ENCODE data around the gene F2RL1.
"Not testable (repeated sequence)": the region's sequence is repeated elsewhere in the genome, so short reads cannot be mapped to it uniquely, and the experiment has no call there.

The F2RL1 gene

GRCh38 chr5:76804266-76804665, 14.6 kb upstream of the F2RL1 start:
- H3K27ac ChIP-seq, result no peak overlapping the region
- DNase-seq (ENCODE audit: low read depth, low spot score), result no peak

DNA sequence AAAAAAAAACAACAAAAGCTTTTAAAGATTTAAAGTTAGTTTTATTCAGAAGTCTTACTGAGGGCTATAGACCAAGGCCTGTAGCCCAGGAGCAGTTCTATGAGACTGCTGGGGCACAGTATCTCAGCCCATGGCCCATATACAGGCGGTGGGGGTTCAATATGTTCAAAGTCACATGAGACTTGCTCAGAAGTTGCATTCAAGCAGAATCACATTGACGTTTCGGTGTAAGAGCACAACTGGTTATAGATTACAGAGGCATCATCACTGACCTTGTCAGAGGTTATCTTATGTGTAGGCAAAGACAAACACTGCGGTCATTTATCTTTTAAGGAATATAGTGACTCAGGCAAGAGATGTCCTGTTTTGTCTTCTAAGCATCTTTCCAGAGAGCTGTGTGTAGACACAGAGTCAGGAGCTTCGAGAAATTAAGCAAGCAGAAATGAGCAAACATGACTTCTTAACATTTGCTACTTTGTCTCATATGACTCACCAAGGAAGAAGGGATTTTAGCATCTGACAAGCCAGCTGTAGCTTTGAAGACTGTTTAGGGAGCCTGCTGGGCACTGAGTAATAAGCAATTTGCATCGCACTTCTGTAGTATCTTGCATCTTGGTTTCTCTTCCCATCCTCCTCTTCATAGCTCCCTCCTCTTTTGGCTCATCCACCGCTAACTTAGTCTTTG, 12.9 kb upstream of the F2RL1 start:
- peak; percentile 97 for DNase-seq (ENCODE audit: low read depth, low spot score)
- peak overlapping the region; percentile 56 for H3K27ac ChIP-seq

- DNase-seq (ENCODE audit: low read depth, low spot score), result no peak
- peak overlapping the region; percentile 37 for H3K27ac ChIP-seq
Observed at GRCh38 chr5:76807296-76807695, 11.5 kb upstream of the F2RL1 start.

DNA sequence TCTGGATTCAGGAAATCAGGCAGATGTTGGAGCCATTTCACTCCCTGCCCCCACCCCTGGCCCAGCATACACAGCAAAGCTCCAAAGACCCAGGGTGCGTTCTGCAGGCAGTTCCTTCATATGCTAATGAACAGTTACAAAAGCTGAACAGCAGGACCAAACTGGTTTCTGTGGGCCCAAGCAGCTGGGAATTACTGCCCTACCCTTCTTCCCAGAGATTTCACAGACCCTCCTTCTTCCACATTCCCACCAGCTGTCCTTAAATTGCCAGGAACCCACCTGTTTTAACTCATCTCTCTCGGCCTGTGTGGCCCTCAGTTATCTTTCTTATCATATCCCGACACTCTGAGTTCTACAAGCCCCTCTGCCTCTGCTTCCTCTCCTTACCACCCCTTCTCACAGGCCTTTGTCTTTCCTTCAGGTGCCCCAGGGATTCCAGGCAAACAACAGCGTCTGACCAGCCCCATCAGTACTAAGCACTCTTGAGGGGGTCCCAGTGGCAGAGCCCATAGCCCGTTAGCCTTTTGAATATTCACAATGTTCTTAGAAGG, 10.6 kb upstream of the F2RL1 start:
- no peak overlapping the region for H3K27ac ChIP-seq
- no peak for DNase-seq (ENCODE audit: low read depth, low spot score)

DNA sequence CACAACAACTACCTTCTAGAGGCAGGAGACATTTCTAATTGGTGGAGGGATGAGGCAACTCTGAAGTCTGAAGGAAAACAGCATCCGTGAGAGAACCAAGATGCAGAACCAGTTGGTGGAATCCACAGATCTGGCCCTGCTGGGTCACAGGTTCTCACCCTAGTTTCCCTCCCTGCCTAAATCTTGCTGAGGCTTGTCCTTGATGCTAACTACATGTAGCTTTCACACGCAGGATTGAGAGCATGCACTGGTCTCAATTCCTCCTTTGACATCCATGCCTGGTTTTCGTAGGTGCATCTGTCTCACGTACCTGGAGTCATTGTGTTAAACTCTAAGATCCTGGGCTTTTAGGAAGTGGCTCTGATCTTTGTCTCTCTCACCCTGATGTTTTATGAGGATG, 9.7 kb upstream of the F2RL1 start:
- no peak for DNase-seq (ENCODE audit: low read depth, low spot score)
- no peak overlapping the region for H3K27ac ChIP-seq

- DNase-seq (ENCODE audit: low read depth, low spot score), result no peak
- H3K27ac ChIP-seq, result no peak overlapping the region
Observed at GRCh38 chr5:76810236-76810635, 8.6 kb upstream of the F2RL1 start.

GRCh38 chr5:76811214-76811613, 7.6 kb upstream of the F2RL1 start:
- peak; percentile 95 for DNase-seq (ENCODE audit: low read depth, low spot score)
- H3K27ac ChIP-seq, result peak overlapping the region; percentile 47

- DNase-seq (ENCODE audit: low read depth, low spot score); H3K27ac ChIP-seq: not testable (repeated sequence)
Observed at GRCh38 chr5:76812209-76812608, 6.6 kb upstream of the F2RL1 start.

GRCh38 chr5:76813982-76814562, 4.8 kb upstream of the F2RL1 start:
- peak; percentile 94 for DNase-seq (ENCODE audit: low read depth, low spot score)
- peak overlapping the region; percentile 41 for H3K27ac ChIP-seq

DNA sequence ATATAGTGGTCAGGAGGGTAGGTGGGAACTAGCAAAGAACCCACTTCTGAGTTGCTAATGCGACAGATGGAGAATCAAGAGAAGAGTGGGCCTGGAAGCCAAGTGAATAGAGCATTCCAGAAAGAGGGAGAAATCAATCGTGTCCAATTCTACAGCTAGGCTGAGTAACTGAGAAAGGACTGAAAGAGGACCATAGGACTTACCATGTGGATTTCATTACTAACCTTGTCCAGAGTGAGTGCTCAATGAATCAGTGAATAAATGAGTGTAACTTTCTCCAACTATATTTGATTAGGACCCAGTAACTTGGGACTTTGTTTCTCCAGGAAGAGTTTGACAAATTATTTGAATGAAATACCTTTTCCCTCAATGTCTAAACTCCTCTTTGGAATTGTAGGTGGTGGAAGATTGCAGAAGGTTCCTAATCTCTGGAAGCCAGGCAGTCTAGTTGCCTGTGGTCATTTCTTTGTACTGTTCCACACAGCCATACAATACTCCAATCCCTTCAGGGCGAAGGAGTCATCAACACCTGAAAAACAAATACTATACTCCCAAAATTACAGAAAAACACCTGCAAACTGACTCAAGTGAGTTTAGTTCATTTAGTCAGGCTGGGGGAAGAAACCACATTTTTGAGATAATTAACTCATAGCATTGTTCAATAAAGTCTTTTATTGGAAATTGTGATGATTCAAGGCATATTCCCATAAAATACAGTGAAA, 2.6 kb upstream of the F2RL1 start:
- DNase-seq (ENCODE audit: low read depth, low spot score), result no peak
- H3K27ac ChIP-seq, result no peak overlapping the region

DNA sequence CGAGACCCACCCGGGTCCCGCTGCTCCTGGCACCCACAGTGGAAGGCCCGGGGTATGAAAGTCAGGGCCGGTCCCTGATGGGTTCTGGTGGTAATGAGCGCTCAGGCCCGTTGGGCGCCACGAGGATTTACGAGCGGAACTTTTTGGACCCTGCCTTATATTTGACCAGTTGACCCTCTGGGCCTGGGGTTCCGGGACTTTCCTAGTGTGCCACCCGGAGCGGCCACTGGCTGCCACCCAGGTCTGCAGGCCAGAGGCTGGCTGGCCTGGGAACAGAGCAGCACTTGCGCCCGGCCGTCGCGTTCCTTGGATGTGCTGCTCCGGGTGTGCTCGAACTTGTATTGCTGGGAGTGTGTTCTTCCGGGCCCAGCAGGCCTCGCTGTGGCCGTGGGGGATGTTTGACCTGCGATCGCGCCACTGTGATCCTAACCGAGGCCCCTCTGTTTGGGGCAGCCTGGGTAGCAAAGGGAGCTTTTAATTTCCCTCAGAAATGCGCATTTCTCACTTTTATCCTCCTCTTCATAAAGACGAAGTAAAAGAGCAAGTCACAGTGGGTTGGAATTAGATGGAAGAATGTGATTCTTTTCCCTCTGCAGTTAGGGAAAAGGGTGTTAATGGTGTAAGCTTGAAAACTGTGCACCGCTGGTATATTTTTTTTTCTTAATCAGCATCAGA, 1.2 kb downstream of the F2RL1 start:
- peak overlapping the region; percentile 82 for H3K27ac ChIP-seq
- no peak for DNase-seq (ENCODE audit: low read depth, low spot score)

GRCh38 chr5:76820526-76820890, 1.7 kb downstream of the F2RL1 start:
- no peak for DNase-seq (ENCODE audit: low read depth, low spot score)
- H3K27ac ChIP-seq, result peak overlapping the region; percentile 82

DNA sequence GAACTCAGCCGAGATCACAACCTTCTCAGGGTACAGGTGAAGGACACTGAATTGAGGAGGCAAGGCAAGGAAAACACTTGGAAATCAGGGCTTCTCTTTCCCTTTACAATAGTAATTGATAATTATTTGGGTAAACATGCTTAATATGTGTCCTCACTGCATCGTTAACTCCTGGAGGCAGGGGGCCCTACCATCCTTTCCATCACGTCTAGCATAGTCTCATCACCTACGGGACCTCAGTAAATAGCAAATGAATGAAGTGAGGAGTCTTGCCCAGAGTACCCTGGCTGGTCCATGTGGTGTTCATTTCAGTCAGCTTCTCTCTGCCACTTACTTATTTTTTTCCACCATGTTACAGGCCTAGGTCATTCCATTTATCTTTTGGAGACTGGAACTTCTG, 2.3 kb downstream of the F2RL1 start:
- H3K27ac ChIP-seq, result no peak overlapping the region

DNA sequence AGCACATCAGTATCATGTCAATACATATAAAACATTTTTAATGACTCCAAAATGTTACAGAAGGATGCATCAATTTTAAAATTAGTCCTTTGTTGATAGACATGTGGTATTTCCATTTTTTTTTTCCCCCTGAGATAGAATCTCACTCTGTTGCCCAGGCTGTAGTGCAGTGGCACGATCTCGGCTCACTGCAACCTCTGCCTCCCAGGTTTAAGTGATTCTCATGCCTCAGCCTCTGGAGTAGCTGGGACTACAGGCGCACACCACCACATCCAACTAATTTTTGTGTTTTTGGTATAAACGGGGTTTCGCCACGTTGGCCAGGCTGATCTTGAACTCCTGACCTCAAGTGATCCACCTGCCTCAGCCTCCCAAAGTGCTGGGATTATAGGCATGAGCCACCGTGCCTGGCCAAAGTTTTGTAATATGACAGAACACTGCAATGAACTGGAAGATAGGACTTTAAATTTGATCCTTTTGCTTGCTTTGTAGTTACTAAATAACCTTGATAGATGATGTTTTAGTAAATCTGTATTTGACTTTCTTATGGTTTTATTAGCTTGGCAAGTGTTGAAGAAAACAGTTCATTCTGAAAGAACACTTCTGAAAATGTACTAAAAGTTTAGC, 3.4 kb downstream of the F2RL1 start:
- DNase-seq (ENCODE audit: low read depth, low spot score); H3K27ac ChIP-seq: not testable (repeated sequence)

More for the DNA sequence above, 2.3 kb downstream of the F2RL1 start:
- DNase-seq (ENCODE audit: low read depth, low spot score), result no peak

- H3K27ac ChIP-seq; DNase-seq (ENCODE audit: low read depth, low spot score): not testable (repeated sequence)
Observed at GRCh38 chr5:76826416-76826815, 7.6 kb downstream of the F2RL1 start.

GRCh38 chr5:76831110-76831452, 12.3 kb downstream of the F2RL1 start:
- DNase-seq (ENCODE audit: low read depth, low spot score), result no peak
- H3K27ac ChIP-seq, result no peak overlapping the region

- no peak for DNase-seq (ENCODE audit: low read depth, low spot score)
- no peak overlapping the region for H3K27ac ChIP-seq
Observed at GRCh38 chr5:76836181-76836580, 17.4 kb downstream of the F2RL1 start.

DNA sequence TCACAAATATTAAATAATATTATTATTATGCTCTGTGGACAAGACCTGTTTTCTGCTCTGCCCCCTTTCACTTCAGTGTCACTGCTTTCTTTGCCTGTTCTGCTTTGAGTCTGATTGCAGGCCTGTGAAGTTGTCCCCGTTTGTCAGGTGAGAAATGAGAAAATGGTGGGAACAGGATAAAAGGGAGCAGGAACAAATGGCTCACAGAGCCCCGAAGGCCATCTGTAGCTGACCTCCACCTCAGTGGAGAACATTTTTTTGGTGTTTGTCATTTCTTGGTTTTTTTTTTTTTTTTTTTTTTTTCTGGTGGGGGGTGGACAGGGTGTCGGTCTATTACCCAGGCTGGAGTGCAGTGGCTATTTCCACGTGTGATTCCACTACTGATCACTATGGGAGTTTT, 17.8 kb downstream of the F2RL1 start:
- no peak overlapping the region for H3K27ac ChIP-seq
- no peak for DNase-seq (ENCODE audit: low read depth, low spot score)

DNA sequence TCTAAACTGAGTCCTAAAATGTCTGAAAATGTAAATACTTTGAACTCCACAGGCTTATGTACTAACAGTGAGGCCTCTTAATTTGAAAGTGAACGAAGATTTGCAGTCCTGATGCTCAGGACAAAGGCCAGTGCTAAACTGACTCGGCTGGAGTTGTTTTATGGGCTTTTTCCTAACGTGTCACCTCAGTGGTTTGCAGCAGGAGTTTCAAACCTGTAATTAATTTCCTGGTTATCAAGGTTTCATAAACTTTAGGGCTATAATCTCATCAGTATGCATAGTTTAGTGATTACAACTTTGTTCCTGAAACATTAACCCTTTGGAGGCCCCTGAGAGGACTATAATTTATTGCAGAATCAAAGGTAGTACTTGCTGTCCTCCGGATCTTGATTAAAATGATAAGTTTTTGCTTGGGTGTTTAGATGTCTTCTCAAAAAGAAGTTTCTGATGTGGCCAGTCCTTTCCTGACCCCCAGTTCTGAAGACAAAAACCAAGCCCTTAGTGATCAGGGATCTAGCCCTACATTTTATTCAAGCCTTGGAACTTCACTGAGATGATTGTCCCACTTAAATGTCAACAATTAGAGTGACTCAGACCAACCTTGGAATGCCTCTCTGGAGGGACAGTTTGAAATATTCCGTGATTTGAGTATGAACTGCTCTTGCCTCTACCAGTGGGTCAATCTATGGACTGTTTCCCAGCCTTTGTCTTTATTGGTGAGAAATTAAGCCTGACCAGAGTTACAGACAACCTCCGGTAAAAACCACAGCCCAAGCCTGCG, 19.8 kb downstream of the F2RL1 start:
- no peak for DNase-seq (ENCODE audit: low read depth, low spot score)
- no peak overlapping the region for H3K27ac ChIP-seq

GRCh38 chr5:76841361-76841760, 22.5 kb downstream of the F2RL1 start:
- no peak for DNase-seq (ENCODE audit: low read depth, low spot score)
- no peak overlapping the region for H3K27ac ChIP-seq

Data from epithelial cell of prostate (primary cell).